Keratinocyte (primary cell): Measurements from ENCODE around the gene DNAH8. TPM values are rescaled to one million over a fixed set of nuclear protein-coding genes. Genes with fewer than 3 reads are reported as not detected.

ENCODE experiments used
- DNase-seq: peaks from one replicate; pipeline ENCODE4 v3.0.0-alpha.2; 2011; ENCODE audit warnings: low read depth, missing footprints, low spot score
- FAIRE-seq: peaks from 2 replicates; lab custom pipeline; 2011; peaks lifted over from hg19 to GRCh38; lab: Jason Lieb, UNC
- H2AFZ ChIP-seq: 2 replicates; pipeline ENCODE4 v1.6.0; 2012; ENCODE audit warnings: low read length, control low read depth, inconsistent platforms; ENCODE audit not compliant: control insufficient read depth
- H3K27ac ChIP-seq: 2 replicates; pipeline ENCODE4 v1.5.1; 2011; ENCODE audit warnings: low read length; ENCODE audit not compliant: control insufficient read depth, insufficient read depth
- H3K27me3 ChIP-seq: 3 replicates; pipeline ENCODE4 v1.6.0; 2011; ENCODE audit warnings: low read length; ENCODE audit not compliant: control insufficient read depth, insufficient read depth; ENCODE audit errors: extremely low read depth
- H3K36me3 ChIP-seq, 2 experiments: 2 replicates in 1 of 2; 3 replicates in 1 of 2; pipeline ENCODE4 v1.5.1; 2011; ENCODE audit warnings: low read length in 2 of 2, mild to moderate bottlenecking in 1 of 2; ENCODE audit not compliant: control insufficient read depth in 2 of 2, insufficient read depth in 2 of 2; ENCODE audit errors: extremely low read depth in 1 of 2
- H3K4me1 ChIP-seq: 3 replicates; pipeline ENCODE4 v1.5.1; 2011; ENCODE audit warnings: low read length; ENCODE audit not compliant: control insufficient read depth, insufficient read depth; ENCODE audit errors: extremely low read depth
- H3K4me2 ChIP-seq: 3 replicates; pipeline ENCODE4 v1.6.0; 2011; ENCODE audit warnings: low read depth, low read length; ENCODE audit not compliant: control insufficient read depth, insufficient read depth; ENCODE audit errors: extremely low read depth
- H3K4me3 ChIP-seq, 3 experiments: fragments of 200-600 bp in 1 of 3; sonication (generic) in 1 of 3; 2 replicates in 2 of 3; 3 replicates in 1 of 3; pipeline ENCODE4 v1.5.1; 2011 to 2016; ENCODE audit warnings: low read length in 3 of 3, mild to moderate bottlenecking in 3 of 3, control low read depth in 2 of 3, inconsistent platforms in 1 of 3, low read depth in 1 of 3, mixed read lengths in 1 of 3, mixed run types in 1 of 3, moderate library complexity in 1 of 3; ENCODE audit not compliant: control insufficient read depth in 2 of 3, insufficient read depth in 2 of 3; ENCODE audit errors: extremely low read depth in 1 of 3
- H3K79me2 ChIP-seq: 2 replicates; pipeline ENCODE4 v1.6.0; 2012; ENCODE audit warnings: low read length; ENCODE audit not compliant: control insufficient read depth, insufficient read depth
- H3K9ac ChIP-seq: 3 replicates; pipeline ENCODE4 v1.6.0; 2011; ENCODE audit warnings: low read length; ENCODE audit not compliant: control insufficient read depth, insufficient read depth; ENCODE audit errors: extremely low read depth
- H3K9me1 ChIP-seq: 3 replicates; pipeline ENCODE4 v1.6.0; 2011; ENCODE audit warnings: low read length; ENCODE audit not compliant: control insufficient read depth, insufficient read depth; ENCODE audit errors: extremely low read depth
- H3K9me3 ChIP-seq: 2 replicates; pipeline ENCODE4 v1.5.1; 2012; ENCODE audit warnings: low read depth, low read length; ENCODE audit not compliant: control insufficient read depth
- H4K20me1 ChIP-seq: 3 replicates; pipeline ENCODE4 v1.6.0; 2011; ENCODE audit warnings: low read length; ENCODE audit not compliant: control insufficient read depth, insufficient read depth; ENCODE audit errors: extremely low read depth
- EZH2 ChIP-seq: IDR thresholded peaks from one replicate; pipeline ENCODE4 v1.6.1; 2012; ENCODE audit warnings: inconsistent platforms, mild to moderate bottlenecking, low read length, moderate library complexity
- dilution Hi-C: fragments of 300-500 bp; cut with MboI; formaldehyde crosslinking; loops from one replicate; pipeline ENCODE4 v1.7.0; 2020; ENCODE audit warnings: low sequenced_read_pairs; ENCODE audit not compliant: extremely low pct_ligation_motif_present
- polyA plus RNA-seq, 5 experiments: library from polyadenylated mRNA; depleted of rRNA in 3 of 5; stranded (reverse) in 3 of 5; stranded (forward) in 1 of 5; unstranded in 1 of 5; fragments of >200 nt; gene quantifications; 1 replicate in 1 of 5; 2 replicates in 3 of 5; 3 replicates in 1 of 5; pipeline versions ENCODE4 v1.2.1 to v1.2.3, GENCODE V29; 2011 to 2012; ENCODE audit warnings: missing spikeins in 2 of 5, low read depth in 1 of 5, low replicate concordance in 1 of 5
- TF ChIP-seq, protein P1 (sequence below), 3 experiments: IDR thresholded peaks in 1 of 3; conservative IDR thresholded peaks in 1 of 3; optimal IDR thresholded peaks in 1 of 3; 2 replicates in 2 of 3; 3 replicates in 1 of 3; pipeline versions ENCODE3 to v1.5.1; 2011; ENCODE audit warnings: low read length in 3 of 3, mild to moderate bottlenecking in 3 of 3, moderate library complexity in 2 of 3, control low read depth in 1 of 3, inconsistent platforms in 1 of 3; ENCODE audit not compliant: insufficient read depth in 2 of 3; ENCODE audit errors: extremely low read depth in 1 of 3

Gene DNAH8
- polyA plus RNA-seq, 1 donor (not counting 4 experiments of a cell fraction or from before 2014, with no cell fraction given), result 0.01 TPM

DNA sequence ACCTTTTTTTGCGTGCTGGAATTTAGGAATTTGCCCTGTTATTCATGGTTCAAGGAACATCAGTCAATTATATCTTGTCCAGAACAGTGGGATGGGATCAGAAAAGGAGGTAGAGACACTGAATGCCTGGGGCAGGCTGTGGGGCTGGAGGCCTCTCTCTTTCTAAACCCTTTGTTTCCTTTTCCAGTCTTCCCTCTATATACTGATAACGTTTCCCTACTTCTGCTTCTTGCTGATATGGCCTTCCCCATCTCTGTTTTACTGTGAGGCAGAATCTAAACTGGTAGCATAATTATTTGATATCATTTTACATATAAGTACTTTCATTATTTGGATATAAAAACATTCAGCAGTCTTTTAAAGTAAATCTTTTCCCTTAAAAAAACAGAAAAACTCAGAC, 67.5 kb downstream of the DNAH8 start:
- no peaks in the 10 kb centered on the region for H3K4me1 ChIP-seq
- no peaks in the 10 kb centered on the region for H3K9me1 ChIP-seq
- H3K36me3 ChIP-seq, result no peaks in the 10 kb centered on the region
- no peak overlapping the region for H2AFZ ChIP-seq
- H3K9ac ChIP-seq, result no peak overlapping the region
- no peaks in the 10 kb centered on the region for H3K79me2 ChIP-seq
- H3K27ac ChIP-seq, result no peak overlapping the region
- H4K20me1 ChIP-seq, result no peaks in the 10 kb centered on the region
- DNase-seq, result no peak
- FAIRE-seq, result no peak
- TF ChIP-seq EZH2, result no peak
- TF ChIP-seq, protein P1, sequence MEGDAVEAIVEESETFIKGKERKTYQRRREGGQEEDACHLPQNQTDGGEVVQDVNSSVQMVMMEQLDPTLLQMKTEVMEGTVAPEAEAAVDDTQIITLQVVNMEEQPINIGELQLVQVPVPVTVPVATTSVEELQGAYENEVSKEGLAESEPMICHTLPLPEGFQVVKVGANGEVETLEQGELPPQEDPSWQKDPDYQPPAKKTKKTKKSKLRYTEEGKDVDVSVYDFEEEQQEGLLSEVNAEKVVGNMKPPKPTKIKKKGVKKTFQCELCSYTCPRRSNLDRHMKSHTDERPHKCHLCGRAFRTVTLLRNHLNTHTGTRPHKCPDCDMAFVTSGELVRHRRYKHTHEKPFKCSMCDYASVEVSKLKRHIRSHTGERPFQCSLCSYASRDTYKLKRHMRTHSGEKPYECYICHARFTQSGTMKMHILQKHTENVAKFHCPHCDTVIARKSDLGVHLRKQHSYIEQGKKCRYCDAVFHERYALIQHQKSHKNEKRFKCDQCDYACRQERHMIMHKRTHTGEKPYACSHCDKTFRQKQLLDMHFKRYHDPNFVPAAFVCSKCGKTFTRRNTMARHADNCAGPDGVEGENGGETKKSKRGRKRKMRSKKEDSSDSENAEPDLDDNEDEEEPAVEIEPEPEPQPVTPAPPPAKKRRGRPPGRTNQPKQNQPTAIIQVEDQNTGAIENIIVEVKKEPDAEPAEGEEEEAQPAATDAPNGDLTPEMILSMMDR (optimal IDR thresholded peaks at IDR 0.05 in 1 of 3, IDR thresholded peaks at IDR 0.05 in 1 of 3, conservative IDR thresholded peaks at IDR 0.05 in 1 of 3; ENCODE audit: extremely low read depth in 1 of 3, insufficient read depth in 2 of 3, low read length in 3 of 3), result no peak
- H3K4me2 ChIP-seq, result no peak overlapping the region
- no peak overlapping the region for H3K4me3 ChIP-seq
- H3K9me3 ChIP-seq, result no peaks in the 10 kb centered on the region
- dilution Hi-C loops, result no loop called here
- H3K27me3 ChIP-seq, result no peaks in the 10 kb centered on the region

DNA sequence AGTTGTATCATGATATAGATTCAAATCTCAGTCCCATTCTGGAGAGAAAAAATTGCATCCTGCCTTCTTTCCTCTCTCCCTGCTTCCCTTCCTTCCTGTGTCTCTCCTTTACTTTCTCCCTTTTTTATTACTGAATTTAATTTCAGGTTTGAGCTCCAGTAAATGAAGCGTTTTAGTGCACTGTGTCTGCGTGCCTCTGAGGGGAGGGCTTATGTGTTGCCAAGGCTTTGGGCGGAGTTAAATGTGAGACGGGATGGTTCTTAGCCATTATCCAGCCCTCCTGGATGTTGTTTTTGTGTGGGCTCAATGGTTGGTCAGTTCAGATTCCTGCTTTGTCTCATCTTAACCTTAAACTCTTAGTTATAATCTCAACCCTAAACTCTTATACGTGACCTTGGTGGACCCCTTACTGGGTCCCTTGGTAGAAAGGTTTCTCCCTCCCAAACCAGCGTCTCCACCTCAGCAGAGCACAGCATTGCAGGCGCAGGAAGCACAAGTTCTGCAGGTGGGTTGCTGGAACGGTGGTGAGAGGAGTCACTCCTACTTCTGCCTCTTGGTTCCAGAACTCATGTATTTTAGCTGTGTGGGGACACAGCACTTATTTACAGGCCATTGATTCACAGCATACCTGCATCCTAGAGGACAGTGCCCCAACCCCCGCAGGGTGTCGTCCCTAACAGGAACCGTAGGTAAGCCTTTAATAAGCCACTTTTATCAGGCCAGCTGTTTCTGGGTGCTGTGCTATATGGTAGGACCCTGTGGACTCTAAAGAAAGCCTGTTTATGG, 68.5 kb downstream of the DNAH8 start:
- Histone ChIP-seq H3K9me1 (no peaks in the 10 kb centered on the region), H2AFZ (no peak overlapping the region), H4K20me1 (no peaks in the 10 kb centered on the region), H3K4me3 (no peak overlapping the region), H3K79me2 (no peaks in the 10 kb centered on the region), H3K27me3 (no peaks in the 10 kb centered on the region), H3K4me2 (no peak overlapping the region), H3K9me3 (no peaks in the 10 kb centered on the region), H3K36me3 (no peaks in the 10 kb centered on the region), H3K4me1 (no peaks in the 10 kb centered on the region), H3K27ac (no peak overlapping the region), H3K9ac (no peak overlapping the region)
- FAIRE-seq (no peak), DNase-seq (no peak)
- TF ChIP-seq, protein P1 (optimal IDR thresholded peaks at IDR 0.05 in 1 of 3, IDR thresholded peaks at IDR 0.05 in 1 of 3, conservative IDR thresholded peaks at IDR 0.05 in 1 of 3; ENCODE audit: extremely low read depth in 1 of 3, insufficient read depth in 2 of 3, low read length in 3 of 3), result no peak
- no peak for TF ChIP-seq EZH2
- dilution Hi-C loops, result no loop called here
